BLaER1 treated with 17β-estradiol and CSF1 and Interleukin-3, amounts not matched to agents 10 nM and 100 nM (cell line): ENCODE data around the gene ARMS2.

Experiments used
- H3K27ac ChIP-seq, 11 experiments: shearing (Covaris generic); formaldehyde crosslinking; 2 replicates each; pipeline ENCODE4 v1.8.1; 2022
- H3K27me3 ChIP-seq, 11 experiments: shearing (Covaris generic); formaldehyde crosslinking; 2 replicates each; pipeline ENCODE4 v1.8.1; 2022
- H3K36me3 ChIP-seq, 11 experiments: shearing (Covaris generic); formaldehyde crosslinking; 2 replicates each; pipeline ENCODE4 v1.8.1; 2022
- H3K4me1 ChIP-seq, 10 experiments: shearing (Covaris generic); formaldehyde crosslinking; 2 replicates each; pipeline ENCODE4 v1.8.1; 2022
- H3K4me2 ChIP-seq, 11 experiments: shearing (Covaris generic); formaldehyde crosslinking; 2 replicates each; pipeline ENCODE4 v1.8.1; 2022
- H3K4me3 ChIP-seq, 10 experiments: shearing (Covaris generic); formaldehyde crosslinking; 2 replicates each; pipeline ENCODE4 v1.8.1; 2022
- H3K9ac ChIP-seq, 11 experiments: shearing (Covaris generic); formaldehyde crosslinking; 2 replicates each; pipeline ENCODE4 v1.8.1; 2022
- H3K9me3 ChIP-seq, 11 experiments: shearing (Covaris generic); formaldehyde crosslinking; replicated peaks in 1 of 11; 2 replicates each; pipeline ENCODE4 v1.8.1; 2022
- H4K20me1 ChIP-seq, 11 experiments: shearing (Covaris generic); formaldehyde crosslinking; 2 replicates each; pipeline ENCODE4 v1.8.1; 2022
- Cebpa-rat ChIP-seq, 11 experiments: shearing (Covaris generic); IDR thresholded peaks; 2 replicates each; pipeline ENCODE4 v1.8.1; 2022

Gene ARMS2

GRCh38 chr10:122481296-122482056, 27.0 kb downstream of the ARMS2 start:
- no peak overlapping the region for H3K9ac ChIP-seq
- H3K4me2 ChIP-seq, result peak overlapping the region in 1 of 11 experiments; percentile 11; a peak in 1 of 22 replicates
- peaks cover 6 to 13% (median 11%) of the 10 kb centered on the region in 11 experiments; a peak in 15 of 22 replicates for H3K9me3 ChIP-seq
- no peak overlapping the region for H3K4me3 ChIP-seq
- H3K27ac ChIP-seq, result no peak overlapping the region
- TF ChIP-seq Cebpa-rat (IDR thresholded peaks at IDR 0.05), result no peak
- no peaks in the 10 kb centered on the region for H3K36me3 ChIP-seq
- no peaks in the 10 kb centered on the region for H3K27me3 ChIP-seq
- H3K4me1 ChIP-seq, result peaks cover 10 to 16% (median 15%) of the 10 kb centered on the region in 10 experiments
- no peaks in the 10 kb centered on the region for H4K20me1 ChIP-seq

GRCh38 chr10:122484276-122485060, 30.0 kb downstream of the ARMS2 start:
- TF ChIP-seq Cebpa-rat (IDR thresholded peaks at IDR 0.05), result no peak
- Histone ChIP-seq H3K4me3 (no peak overlapping the region), H3K27ac (no peak overlapping the region), H3K4me2 (no peak overlapping the region), H3K27me3 (no peaks in the 10 kb centered on the region), H3K4me1 (peaks cover 7 to 41% (median 35%) of the 10 kb centered on the region in 10 experiments), H4K20me1 (no peaks in the 10 kb centered on the region), H3K9ac (no peak overlapping the region), H3K36me3 (no peaks in the 10 kb centered on the region), H3K9me3 (peaks cover 6 to 13% (median 11%) of the 10 kb centered on the region in 11 experiments; a peak in 15 of 22 replicates)

GRCh38 chr10:122485670-122486069, 31.2 kb downstream of the ARMS2 start:
- Histone ChIP-seq H3K27ac (peak overlapping the region in 1 of 11 experiments; percentile 33; a peak in 2 of 22 replicates), H3K4me2 (peak overlapping the region; percentile 19 to 78 (median 53); a peak in 20 of 22 replicates), H3K36me3 (no peaks in the 10 kb centered on the region), H3K27me3 (no peaks in the 10 kb centered on the region), H4K20me1 (no peaks in the 10 kb centered on the region), H3K4me3 (no peak overlapping the region), H3K9ac (no peak overlapping the region), H3K9me3 (peaks cover 6 to 13% (median 11%) of the 10 kb centered on the region in 11 experiments; a peak in 15 of 22 replicates), H3K4me1 (peaks cover 8 to 51% (median 38%) of the 10 kb centered on the region in 10 experiments)
- TF ChIP-seq Cebpa-rat (IDR thresholded peaks at IDR 0.05), result no peak

GRCh38 chr10:122486406-122487080, 32.1 kb downstream of the ARMS2 start:
- Histone ChIP-seq H3K27me3 (no peaks in the 10 kb centered on the region), H3K4me2 (peak overlapping the region in 10 of 11 experiments; percentile 14 to 78 (median 46); a peak in 16 of 22 replicates), H4K20me1 (no peaks in the 10 kb centered on the region), H3K4me1 (peaks cover 17 to 60% (median 45%) of the 10 kb centered on the region in 10 experiments), H3K36me3 (no peaks in the 10 kb centered on the region), H3K27ac (no peak overlapping the region), H3K4me3 (no peak overlapping the region), H3K9me3 (peaks cover 4 to 10% (median 7%) of the 10 kb centered on the region in 11 experiments; a peak in 15 of 22 replicates), H3K9ac (no peak overlapping the region)
- no peak for TF ChIP-seq Cebpa-rat (IDR thresholded peaks at IDR 0.05)

- Histone ChIP-seq H3K27ac (no peak overlapping the region), H3K4me2 (peak overlapping the region in 9 of 11 experiments; percentile 14 to 78 (median 33); a peak in 13 of 22 replicates), H3K4me1 (peaks cover 21 to 67% (median 48%) of the 10 kb centered on the region in 10 experiments), H3K36me3 (no peaks in the 10 kb centered on the region), H3K9ac (no peak overlapping the region), H3K9me3 (peaks cover 0 to 2% (median under 1%) of the 10 kb centered on the region in 11 experiments; a peak in 2 of 22 replicates), H3K4me3 (no peak overlapping the region), H3K27me3 (no peaks in the 10 kb centered on the region), H4K20me1 (no peaks in the 10 kb centered on the region)
- no peak for TF ChIP-seq Cebpa-rat (IDR thresholded peaks at IDR 0.05)
These were observed 32.8 kb downstream of the ARMS2 start for GRCh38 chr10:122487174-122487765.

- no peak for TF ChIP-seq Cebpa-rat (IDR thresholded peaks at IDR 0.05)
- peaks cover 21 to 76% (median 55%) of the 10 kb centered on the region in 10 experiments for H3K4me1 ChIP-seq
- H3K27ac ChIP-seq, result no peak overlapping the region
- H3K4me3 ChIP-seq, result no peak overlapping the region
- H3K4me2 ChIP-seq, result peak overlapping the region in 5 of 11 experiments; percentile 3 to 68 (median 49); a peak in 8 of 22 replicates
- no peaks in the 10 kb centered on the region for H4K20me1 ChIP-seq
- H3K9me3 ChIP-seq, result no peaks in the 10 kb centered on the region
- no peaks in the 10 kb centered on the region for H3K27me3 ChIP-seq
- no peaks in the 10 kb centered on the region for H3K36me3 ChIP-seq
- no peak overlapping the region for H3K9ac ChIP-seq
These were observed 35.8 kb downstream of the ARMS2 start for GRCh38 chr10:122490268-122490667.

- Histone ChIP-seq H3K4me1 (peaks cover 15 to 76% (median 53%) of the 10 kb centered on the region in 10 experiments), H3K36me3 (no peaks in the 10 kb centered on the region), H3K4me3 (no peak overlapping the region), H3K27me3 (no peaks in the 10 kb centered on the region), H3K9me3 (no peaks in the 10 kb centered on the region), H3K4me2 (peak overlapping the region; percentile 18 to 68 (median 49); a peak in 21 of 22 replicates), H3K9ac (peak overlapping the region in 1 of 11 experiments; percentile 3; a peak in 1 of 22 replicates), H4K20me1 (no peaks in the 10 kb centered on the region), H3K27ac (peak overlapping the region in 1 of 11 experiments; percentile 5; a peak in 1 of 22 replicates)
- TF ChIP-seq Cebpa-rat (IDR thresholded peaks at IDR 0.05), result no peak
These were observed 36.6 kb downstream of the ARMS2 start for GRCh38 chr10:122490786-122491680.
